Mesodermal cell (in vitro differentiated cells): ENCODE data around the gene MYL4.
"Not testable (repeated sequence)": the region's sequence is repeated elsewhere in the genome, so short reads cannot be mapped to it uniquely, and the experiment has no call there.

Source experiments
- H3K27ac ChIP-seq: 2 replicates; pipeline ENCODE4 v1.7.0; 2013; ENCODE audit warnings: mild to moderate bottlenecking, low read depth, low read length, moderate library complexity; ENCODE audit not compliant: severe bottlenecking
- H3K36me3 ChIP-seq: 2 replicates; pipeline ENCODE4 v1.7.1; 2013; ENCODE audit warnings: mild to moderate bottlenecking, low read length, moderate library complexity; ENCODE audit not compliant: control insufficient read depth, insufficient read depth
- H3K4me1 ChIP-seq: one replicate; pipeline ENCODE4 v1.7.1; 2013; ENCODE audit warnings: mild to moderate bottlenecking, low read length; ENCODE audit not compliant: insufficient read depth, control insufficient read depth, poor library complexity, severe bottlenecking
- H3K4me3 ChIP-seq: 2 replicates; pipeline ENCODE4 v1.7.0; 2013; ENCODE audit warnings: low read length, control low read depth, mild to moderate bottlenecking; ENCODE audit not compliant: insufficient read depth, poor library complexity, severe bottlenecking; ENCODE audit errors: extremely low read depth
- H3K9me3 ChIP-seq: 2 replicates; pipeline ENCODE4 v1.7.1; 2013; ENCODE audit warnings: mild to moderate bottlenecking, low read length, moderate library complexity; ENCODE audit not compliant: control insufficient read depth
- WGBS, 2 experiments: methylation state at CpG; one replicate each; pipeline ENCODE4 v1.1.5; 2013; ENCODE audit warnings: missing lambda C conversion rate in 2 of 2; ENCODE audit not compliant: insufficient coverage in 2 of 2; 5-methylcytosine and 5-hydroxymethylcytosine counted together

MYL4 gene

DNA sequence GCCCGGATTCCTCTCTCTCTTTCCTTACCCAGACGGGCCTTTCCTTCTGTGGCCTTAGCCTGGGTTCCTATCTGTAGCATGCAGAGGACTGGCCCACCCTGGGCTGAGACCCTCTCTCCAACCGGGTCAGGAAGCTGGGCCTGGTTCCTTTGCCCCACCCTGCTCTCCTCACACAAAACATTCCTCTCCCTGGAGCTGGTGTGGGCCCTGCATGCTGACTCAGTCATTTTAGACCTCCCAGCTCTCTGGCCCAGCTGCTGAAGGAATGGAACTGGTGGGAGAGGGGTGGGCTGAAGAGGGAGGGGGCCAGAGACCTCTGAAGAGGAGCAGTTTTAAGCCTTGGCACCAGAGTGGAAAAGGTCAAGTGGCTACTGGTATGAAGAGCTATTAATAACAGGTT lies 957 bp downstream of the MYL4 start:
- Histone ChIP-seq H3K36me3 (no peaks in the 10 kb centered on the region), H3K4me1 (peaks cover 35% of the 10 kb centered on the region), H3K9me3 (no peaks in the 10 kb centered on the region), H3K27ac (no peak overlapping the region), H3K4me3 (peak overlapping the region; percentile 15)
- no CpG with 5 or more reads among the region's 3 CpGs for WGBS, 2 experiments

DNA sequence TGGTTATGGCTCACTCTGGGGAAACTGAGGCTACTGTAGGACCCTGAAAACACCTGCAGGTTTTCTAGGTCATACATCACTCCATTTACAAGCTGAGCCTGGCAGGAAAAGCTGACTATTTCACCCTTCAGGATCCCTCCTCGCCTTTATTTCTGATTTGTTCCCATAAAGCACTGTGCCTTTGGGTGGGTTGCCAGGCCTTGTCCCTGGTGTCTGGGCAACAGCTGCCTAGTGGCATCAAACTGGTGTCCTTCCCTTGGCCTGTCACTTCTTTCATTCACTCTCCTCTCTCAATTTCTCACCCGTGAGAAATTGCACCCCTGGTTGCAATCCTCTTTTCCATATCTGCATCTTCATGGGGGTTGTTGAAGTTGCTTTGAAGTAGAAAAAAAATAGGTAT lies 1.6 kb downstream of the MYL4 start:
- WGBS, 2 experiments = 86 to 91% methylated on average over 1 of the region's 2 CpGs
- H3K9me3 ChIP-seq = no peaks in the 10 kb centered on the region
- H3K36me3 ChIP-seq = no peaks in the 10 kb centered on the region
- no peak overlapping the region for H3K4me3 ChIP-seq
- peaks cover 28% of the 10 kb centered on the region for H3K4me1 ChIP-seq
- no peak overlapping the region for H3K27ac ChIP-seq

DNA sequence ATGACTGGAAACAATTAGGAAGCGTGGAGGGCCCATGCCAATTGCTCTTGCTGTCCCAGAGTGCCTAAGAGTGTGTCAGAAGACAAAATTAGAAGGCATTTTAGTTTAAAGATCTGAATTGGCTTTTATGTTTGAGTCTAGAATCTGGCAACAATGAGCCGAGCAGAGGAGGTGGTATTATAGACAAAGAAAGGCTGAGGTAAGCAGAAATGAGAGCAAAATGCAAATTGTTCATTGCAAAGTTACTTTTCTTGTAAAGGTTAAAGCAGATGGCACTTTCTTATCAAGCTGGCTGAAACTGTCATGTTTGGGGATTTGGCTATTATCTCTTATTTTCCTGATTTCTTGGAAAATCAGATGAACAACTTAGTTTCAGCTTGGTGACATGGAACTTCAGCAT lies 3.3 kb downstream of the MYL4 start:
- H3K27ac ChIP-seq = no peak overlapping the region
- H3K4me3 ChIP-seq = no peak overlapping the region
- WGBS, 2 experiments = 96 to 100% methylated on average over 2 of the region's 2 CpGs
- H3K9me3 ChIP-seq = no peaks in the 10 kb centered on the region
- peaks cover 21% of the 10 kb centered on the region for H3K4me1 ChIP-seq
- H3K36me3 ChIP-seq = no peaks in the 10 kb centered on the region

DNA sequence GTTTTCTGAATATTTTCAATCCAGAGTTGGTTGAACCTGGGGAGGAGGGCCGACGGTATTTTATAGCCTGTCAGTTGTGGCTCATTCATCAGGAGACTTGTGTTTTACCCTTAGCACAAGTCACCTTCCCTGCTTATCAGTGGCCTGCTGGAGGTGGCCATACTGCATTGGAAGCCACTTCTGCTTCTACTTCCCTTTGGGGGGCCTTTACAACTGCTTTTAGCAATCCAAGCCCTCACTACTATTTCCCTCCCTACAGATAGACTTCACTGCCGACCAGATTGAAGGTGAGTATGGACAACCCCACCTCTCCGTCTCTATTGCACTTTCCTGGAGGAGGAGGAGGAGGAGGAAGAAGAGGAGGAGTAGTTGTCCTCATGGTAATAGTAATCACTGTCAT lies 4.4 kb downstream of the MYL4 start:
- Histone ChIP-seq H3K4me3 (no peak overlapping the region), H3K9me3 (no peaks in the 10 kb centered on the region), H3K36me3 (no peaks in the 10 kb centered on the region), H3K4me1 (peaks cover 19% of the 10 kb centered on the region), H3K27ac (no peak overlapping the region)
- 67% methylated on average over 2 of the region's 4 CpGs; no CpG with 5 or more reads in 1 of the 2 experiments for WGBS, 2 experiments

DNA sequence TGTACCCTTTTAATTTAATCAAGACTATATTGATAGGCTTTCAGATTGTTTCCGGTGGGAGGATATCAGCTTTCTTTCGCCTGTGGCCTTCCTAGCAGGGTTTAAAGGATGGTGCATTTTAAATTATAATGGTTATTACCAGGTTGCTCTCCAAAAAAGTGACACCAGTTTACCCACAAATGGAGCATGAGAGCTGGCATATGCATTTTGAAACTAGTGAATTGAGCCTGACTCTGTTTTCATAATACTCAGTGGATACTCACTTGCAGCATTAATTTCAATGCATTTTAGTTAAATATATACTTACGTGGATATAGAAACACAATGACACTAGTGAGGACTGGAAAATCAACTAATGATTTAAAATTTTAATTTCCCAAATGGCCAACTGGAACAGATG lies 5.8 kb downstream of the MYL4 start:
- Histone ChIP-seq H3K27ac (no peak overlapping the region), H3K4me3 (no peak overlapping the region), H3K4me1 (peaks cover 17% of the 10 kb centered on the region), H3K36me3 (no peaks in the 10 kb centered on the region), H3K9me3 (no peaks in the 10 kb centered on the region)
- 100% methylated on average over 1 of the region's 3 CpGs; no CpG with 5 or more reads in 1 of the 2 experiments for WGBS, 2 experiments

DNA sequence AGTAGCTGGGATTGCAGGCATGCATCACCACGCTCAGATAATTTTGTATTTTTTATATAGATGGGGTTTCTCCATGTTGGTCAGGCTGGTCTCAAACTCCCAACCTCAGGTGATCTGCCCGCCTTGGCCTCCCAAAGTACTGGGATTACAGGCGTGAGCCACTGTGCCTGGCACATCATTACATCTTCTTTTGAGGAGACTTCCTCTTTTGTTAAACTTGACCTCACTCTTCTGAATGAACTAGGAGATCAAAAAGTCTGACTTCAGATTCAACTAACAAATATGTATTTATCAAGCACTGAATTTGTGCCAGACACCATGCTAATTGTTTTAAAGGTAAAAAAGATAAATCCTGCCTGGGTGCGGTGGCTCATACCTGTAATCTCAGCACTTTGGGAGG lies 7.7 kb downstream of the MYL4 start:
- WGBS, 2 experiments = 96 to 100% methylated on average over 3 to 4 of the region's 4 CpGs
- not testable (repeated sequence) for H3K27ac ChIP-seq, H3K9me3 ChIP-seq, H3K4me3 ChIP-seq, H3K36me3 ChIP-seq
- H3K4me1 ChIP-seq = peaks cover 16% of the 10 kb centered on the region

DNA sequence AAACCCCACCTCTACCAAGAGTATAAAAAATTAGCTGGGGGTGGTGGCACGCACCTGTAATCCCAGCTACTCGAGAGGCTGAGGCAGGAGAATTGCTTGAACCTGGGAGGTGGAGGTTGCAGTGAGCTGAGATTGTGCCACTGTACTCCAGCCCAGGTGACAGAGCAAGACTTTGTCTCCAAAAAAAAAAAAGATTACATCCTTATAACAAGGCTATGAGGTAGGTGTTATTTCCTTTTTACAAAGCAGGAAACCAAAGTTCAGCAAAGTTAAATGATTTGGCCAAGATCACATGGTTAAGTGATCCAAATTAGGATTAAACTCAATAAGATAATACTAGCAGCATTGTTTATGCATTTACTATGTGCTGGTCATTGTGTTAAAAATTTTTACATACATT lies 8.1 kb downstream of the MYL4 start:
- peaks cover 16% of the 10 kb centered on the region for H3K4me1 ChIP-seq
- not testable (repeated sequence) for H3K9me3 ChIP-seq, H3K4me3 ChIP-seq, H3K27ac ChIP-seq, H3K36me3 ChIP-seq
- no CpG with 5 or more reads among the region's 2 CpGs for WGBS, 2 experiments

DNA sequence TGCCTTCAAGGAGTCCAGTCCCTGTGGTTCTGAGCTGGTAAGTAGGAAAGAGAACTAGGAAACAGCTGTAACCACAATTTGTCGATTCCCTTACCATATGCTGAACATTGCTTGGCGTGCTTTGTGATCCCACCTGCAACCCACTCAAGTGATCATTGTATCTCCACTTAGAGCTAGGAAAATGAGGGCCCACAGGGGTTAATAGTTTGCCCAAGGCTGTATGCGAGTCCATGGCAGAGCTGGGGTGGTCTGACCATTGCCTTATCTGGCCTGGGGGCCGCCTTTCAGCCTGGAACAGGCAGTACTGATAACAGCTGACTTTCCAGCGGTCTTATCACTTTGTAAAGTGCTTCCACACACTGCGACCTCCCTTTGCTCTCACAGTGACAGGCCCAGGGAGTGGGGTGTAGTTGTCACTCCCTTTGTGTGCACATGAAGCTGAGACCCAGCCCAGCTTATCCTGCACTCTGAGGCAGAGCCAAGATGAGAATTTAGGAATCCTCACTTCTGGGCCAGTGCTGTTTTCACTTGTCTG lies 9.8 kb downstream of the MYL4 start:
- 68 to 86% methylated on average over 3 to 5 of the region's 6 CpGs for WGBS, 2 experiments
- Histone ChIP-seq H3K36me3 (peaks cover 12% of the 10 kb centered on the region), H3K27ac (no peak overlapping the region), H3K4me3 (no peak overlapping the region), H3K9me3 (peaks cover 2% of the 10 kb centered on the region), H3K4me1 (peaks cover 16% of the 10 kb centered on the region)

DNA sequence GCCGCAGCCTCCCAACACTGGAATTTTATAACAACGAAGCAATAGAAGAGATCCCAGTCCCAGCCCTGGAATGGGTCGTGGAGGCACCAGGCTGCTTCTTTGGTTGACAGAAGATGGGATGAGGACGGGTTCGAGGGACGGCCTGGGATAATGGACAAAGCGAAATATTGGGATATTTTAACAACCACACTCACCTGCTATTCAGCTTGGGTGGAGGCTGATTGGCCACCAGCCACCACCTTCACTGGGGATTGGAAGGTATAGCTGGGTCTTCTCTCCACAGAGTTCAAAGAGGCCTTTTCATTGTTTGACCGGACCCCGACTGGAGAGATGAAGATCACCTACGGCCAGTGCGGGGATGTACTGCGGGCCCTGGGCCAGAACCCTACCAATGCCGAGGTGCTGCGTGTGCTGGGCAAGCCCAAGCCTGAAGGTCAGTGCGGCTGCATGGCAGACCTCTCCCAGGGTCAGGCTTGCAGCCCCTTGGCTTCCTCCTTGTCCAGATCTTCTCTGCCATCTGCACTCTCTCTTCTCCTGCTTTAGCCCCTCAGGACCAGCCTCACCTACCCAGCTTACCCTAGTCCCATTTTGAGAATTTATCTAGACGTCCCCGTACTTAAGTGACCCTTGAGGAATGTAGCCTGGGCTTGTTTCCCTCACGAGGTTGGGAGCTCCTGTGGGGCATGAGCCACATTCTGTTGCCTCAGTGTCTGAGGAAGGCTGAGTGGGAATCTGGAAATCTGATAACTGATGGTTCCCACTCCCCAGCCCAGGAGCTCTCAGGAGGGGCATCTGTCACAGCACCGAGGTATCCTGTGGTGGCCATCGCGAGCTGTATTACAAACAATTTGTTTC lies 10.7 kb downstream of the MYL4 start:
- H3K4me3 ChIP-seq = no peak overlapping the region
- 89 to 92% methylated on average over 16 to 18 of the region's 21 CpGs for WGBS, 2 experiments
- H3K36me3 ChIP-seq = peaks cover 12% of the 10 kb centered on the region
- peaks cover 16% of the 10 kb centered on the region for H3K4me1 ChIP-seq
- no peak overlapping the region for H3K27ac ChIP-seq
- peaks cover 8% of the 10 kb centered on the region for H3K9me3 ChIP-seq

DNA sequence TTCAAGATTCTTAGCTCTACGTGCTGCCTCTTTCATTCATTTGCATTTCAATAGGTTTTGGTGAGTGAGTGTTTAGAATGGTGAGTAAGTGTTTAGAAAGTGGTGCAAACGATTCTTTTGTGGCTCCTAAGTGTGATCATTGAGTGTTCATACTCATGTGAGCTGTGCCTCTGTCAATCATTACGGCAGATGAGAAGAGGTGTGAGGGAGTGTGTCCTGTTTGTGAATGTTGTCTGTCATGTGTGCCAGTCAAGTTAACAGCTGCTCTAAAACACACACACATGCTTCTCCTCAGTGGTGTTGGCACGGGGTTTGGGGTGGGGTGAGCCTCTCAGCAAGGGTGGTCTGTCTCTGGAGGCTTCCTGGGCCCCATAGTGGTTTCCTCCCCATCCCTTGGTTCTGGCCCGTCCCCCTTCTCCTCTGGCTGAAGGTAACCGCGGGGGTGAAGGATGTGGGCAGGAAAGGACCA lies 11.4 kb downstream of the MYL4 start:
- Histone ChIP-seq H3K4me1 (peaks cover 17% of the 10 kb centered on the region), H3K4me3 (no peak overlapping the region), H3K36me3 (peaks cover 12% of the 10 kb centered on the region), H3K27ac (no peak overlapping the region), H3K9me3 (peaks cover 8% of the 10 kb centered on the region)
- WGBS, 2 experiments = 23 to 44% methylated on average over 2 to 3 of the region's 7 CpGs

DNA sequence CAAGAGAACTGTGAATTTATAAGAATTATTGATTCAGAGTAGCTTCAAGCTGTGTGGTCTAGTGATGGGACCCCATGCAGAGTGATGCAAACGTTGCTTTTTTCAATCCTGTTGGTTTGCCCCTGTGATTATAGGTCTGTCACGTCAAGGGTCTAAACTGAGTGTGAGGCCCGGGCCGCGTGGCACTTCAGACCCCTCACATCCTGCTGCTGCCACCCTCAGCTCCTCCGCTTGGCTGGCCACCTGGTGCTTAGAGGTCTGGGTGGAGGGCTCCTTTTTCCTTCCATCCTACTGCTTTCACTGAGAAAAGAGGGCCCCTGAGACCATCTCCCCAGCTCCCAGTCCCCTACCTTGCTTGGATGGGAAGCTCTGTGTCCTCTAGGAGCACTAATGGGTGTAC lies 12.0 kb downstream of the MYL4 start:
- H3K9me3 ChIP-seq = peaks cover 8% of the 10 kb centered on the region
- H3K4me1 ChIP-seq = peaks cover 18% of the 10 kb centered on the region
- H3K36me3 ChIP-seq = peaks cover 12% of the 10 kb centered on the region
- H3K4me3 ChIP-seq = no peak overlapping the region
- WGBS, 2 experiments = 20 to 46% methylated on average over 1 to 2 of the region's 6 CpGs
- H3K27ac ChIP-seq = no peak overlapping the region
